Mesothelial cell of epicardium (in vitro differentiated cells): ENCODE results near the gene CNRIP1. TPM values are rescaled to one million over a fixed set of nuclear protein-coding genes. Genes with fewer than 3 reads are reported as not detected.
"Not testable (repeated sequence)": the region's sequence is repeated elsewhere in the genome, so short reads cannot be mapped to it uniquely, and the experiment has no call there.

Experiments
- DNase-seq, 2 experiments: peaks; one replicate each; pipeline ENCODE4 v3.0.0; 2021; ENCODE audit warnings: low spot score in 2 of 2; ENCODE audit not compliant: unreplicated experiment in 2 of 2
- H3K27ac Mint-ChIP-seq: 2 replicates; pipeline ENCODE4 v1.8.0; 2021; ENCODE audit warnings: mixed read lengths
- H3K27me3 Mint-ChIP-seq: 2 replicates; pipeline ENCODE4 v1.8.0; 2021; ENCODE audit warnings: low read depth, mixed read lengths
- H3K36me3 Mint-ChIP-seq: 2 replicates; pipeline ENCODE4 v1.8.0; 2021; ENCODE audit warnings: mixed read lengths
- H3K4me1 Mint-ChIP-seq: 2 replicates; pipeline ENCODE4 v1.8.0; 2021; ENCODE audit warnings: mixed read lengths
- H3K4me3 Mint-ChIP-seq: 2 replicates; pipeline ENCODE4 v1.8.0; 2021; ENCODE audit warnings: mild to moderate bottlenecking, moderate library complexity, mixed read lengths
- H3K9me3 Mint-ChIP-seq: 2 replicates; pipeline ENCODE4 v1.8.0; 2021; ENCODE audit warnings: mixed read lengths
- total RNA-seq: library from RNA; stranded (reverse); gene quantifications from 3 replicates; pipeline ENCODE4 v1.2.1, GENCODE V29; 2021
- TF ChIP-seq, protein P1 (sequence below): fragments of 200-600 bp; sonication (generic); IDR thresholded peaks from one replicate; pipeline ENCODE4 v1.5.0; 2021; ENCODE audit warnings: antibody characterized with exemption; ENCODE audit not compliant: unreplicated experiment

The CNRIP1 gene
- total RNA-seq, 1 donor from 2014 or later: 4.9 TPM

DNA sequence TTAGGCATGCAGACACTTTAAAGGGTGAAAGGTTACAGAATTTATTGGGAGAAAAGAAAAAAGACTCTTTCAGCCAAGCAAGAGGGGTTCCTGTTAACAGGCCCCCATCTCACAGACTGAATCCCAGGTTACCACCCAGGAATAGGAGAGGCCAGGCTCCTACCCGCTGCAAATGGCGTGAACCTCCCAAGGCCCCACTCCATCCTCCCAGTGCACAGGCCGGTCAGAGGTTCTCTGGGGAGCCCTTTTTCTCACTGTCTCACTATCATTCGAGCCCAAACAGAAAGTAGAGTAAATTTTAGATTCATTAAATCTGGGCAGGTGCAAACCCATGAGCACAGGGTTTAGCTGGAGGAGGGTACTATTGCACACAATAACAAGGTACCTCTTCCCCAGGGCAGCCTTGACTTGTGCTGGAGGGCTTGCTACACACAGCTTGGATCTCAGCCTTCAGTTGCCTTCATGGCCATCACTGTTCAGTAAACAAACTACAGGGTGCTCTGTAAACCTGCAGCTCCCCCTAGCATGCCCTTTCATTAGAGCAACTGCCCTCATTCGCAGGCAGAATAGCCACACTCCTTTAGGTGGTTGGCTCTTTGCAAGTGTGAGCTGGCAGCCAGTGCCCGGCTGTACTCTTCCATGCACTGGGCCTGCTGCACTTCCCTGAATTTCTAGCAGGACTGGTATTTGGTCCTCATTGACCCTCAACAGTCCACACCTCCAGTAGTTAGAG, 38.0 kb upstream of the CNRIP1 start:
- peaks cover 7% of the 10 kb centered on the region for H3K9me3 Mint-ChIP-seq
- H3K36me3 Mint-ChIP-seq: no peaks in the 10 kb centered on the region
- no peaks in the 10 kb centered on the region for H3K27me3 Mint-ChIP-seq
- TF ChIP-seq, protein P1, sequence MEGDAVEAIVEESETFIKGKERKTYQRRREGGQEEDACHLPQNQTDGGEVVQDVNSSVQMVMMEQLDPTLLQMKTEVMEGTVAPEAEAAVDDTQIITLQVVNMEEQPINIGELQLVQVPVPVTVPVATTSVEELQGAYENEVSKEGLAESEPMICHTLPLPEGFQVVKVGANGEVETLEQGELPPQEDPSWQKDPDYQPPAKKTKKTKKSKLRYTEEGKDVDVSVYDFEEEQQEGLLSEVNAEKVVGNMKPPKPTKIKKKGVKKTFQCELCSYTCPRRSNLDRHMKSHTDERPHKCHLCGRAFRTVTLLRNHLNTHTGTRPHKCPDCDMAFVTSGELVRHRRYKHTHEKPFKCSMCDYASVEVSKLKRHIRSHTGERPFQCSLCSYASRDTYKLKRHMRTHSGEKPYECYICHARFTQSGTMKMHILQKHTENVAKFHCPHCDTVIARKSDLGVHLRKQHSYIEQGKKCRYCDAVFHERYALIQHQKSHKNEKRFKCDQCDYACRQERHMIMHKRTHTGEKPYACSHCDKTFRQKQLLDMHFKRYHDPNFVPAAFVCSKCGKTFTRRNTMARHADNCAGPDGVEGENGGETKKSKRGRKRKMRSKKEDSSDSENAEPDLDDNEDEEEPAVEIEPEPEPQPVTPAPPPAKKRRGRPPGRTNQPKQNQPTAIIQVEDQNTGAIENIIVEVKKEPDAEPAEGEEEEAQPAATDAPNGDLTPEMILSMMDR: no peak
- H3K27ac Mint-ChIP-seq: no peak overlapping the region
- no peaks in the 10 kb centered on the region for H3K4me1 Mint-ChIP-seq
- H3K4me3 Mint-ChIP-seq: no peak overlapping the region
- DNase-seq: no peak

DNA sequence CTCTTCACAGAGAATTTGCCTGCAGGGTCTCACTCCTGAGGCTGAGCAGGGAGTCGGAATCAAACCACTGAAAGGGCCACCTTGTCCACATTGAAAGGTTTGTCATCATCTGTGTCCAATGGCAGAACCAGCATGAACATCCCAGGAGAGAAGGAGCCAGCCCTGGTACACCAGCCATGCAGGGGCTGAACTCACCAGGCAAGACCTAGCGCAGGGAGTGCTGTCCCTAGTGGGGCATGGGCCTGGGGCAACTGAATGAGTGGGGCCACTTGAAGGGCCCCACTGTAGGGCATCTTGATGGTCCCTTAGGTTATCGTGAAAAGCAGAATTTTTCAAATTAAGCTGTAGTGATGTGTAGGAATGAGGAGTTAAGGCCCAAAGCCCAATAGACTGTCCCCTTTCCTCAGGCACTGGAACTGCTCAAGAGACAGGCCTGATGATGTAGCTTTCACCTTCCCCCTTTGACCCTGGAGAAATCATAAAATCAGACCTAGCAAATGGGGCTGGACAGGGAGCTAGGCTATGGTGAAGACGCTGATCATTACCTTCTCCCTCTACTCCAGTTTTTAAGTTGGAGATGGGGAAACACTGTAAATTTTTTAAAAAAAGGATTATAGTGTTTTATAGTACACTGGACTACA, 37.0 kb upstream of the CNRIP1 start:
- Mint-ChIP-seq H3K27ac (no peak overlapping the region), H3K9me3 (no peaks in the 10 kb centered on the region), H3K36me3 (no peaks in the 10 kb centered on the region), H3K27me3 (no peaks in the 10 kb centered on the region), H3K4me3 (no peak overlapping the region), H3K4me1 (no peaks in the 10 kb centered on the region)
- TF ChIP-seq, protein P1: no peak
- no peak for DNase-seq

DNA sequence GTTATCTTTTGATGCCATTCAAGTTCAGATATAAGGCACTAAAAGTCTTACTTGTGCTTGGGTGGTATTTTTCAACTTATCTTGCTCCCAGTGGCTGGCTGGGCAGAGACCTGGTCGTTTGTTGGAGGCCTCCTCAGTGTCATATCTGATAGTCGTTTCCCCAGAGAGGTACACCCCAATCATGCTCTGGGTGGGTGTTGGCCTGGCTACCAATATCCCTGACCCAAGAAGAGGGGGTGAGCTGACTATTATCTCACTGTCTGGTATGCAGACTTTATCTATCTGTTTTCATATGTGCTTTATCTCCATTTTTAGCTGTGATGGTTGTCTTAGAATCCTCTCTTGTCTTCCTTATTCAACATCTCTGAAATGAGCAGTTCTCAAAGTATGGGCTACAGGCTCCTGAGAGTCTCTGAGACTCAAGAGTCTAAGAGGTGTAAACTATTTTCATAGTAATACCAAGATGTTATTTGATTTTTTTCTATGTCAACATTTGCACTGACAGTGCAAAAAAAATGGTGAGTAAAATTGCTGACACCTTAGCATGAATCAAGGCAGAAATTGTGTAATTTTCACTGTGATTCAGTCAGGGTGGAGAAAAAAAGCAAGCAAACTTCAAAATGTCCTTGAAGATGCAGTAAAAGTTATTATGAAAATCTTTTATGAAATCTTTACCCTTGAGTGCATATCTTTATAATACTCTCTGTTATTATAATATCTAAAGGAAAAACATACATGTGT, 33.1 kb upstream of the CNRIP1 start:
- Mint-ChIP-seq H3K4me3 (no peak overlapping the region), H3K27ac (no peak overlapping the region), H3K4me1 (no peaks in the 10 kb centered on the region), H3K27me3 (peaks cover 11% of the 10 kb centered on the region), H3K36me3 (no peaks in the 10 kb centered on the region), H3K9me3 (peaks cover 13% of the 10 kb centered on the region)
- no peak for DNase-seq
- TF ChIP-seq, protein P1: no peak

DNA sequence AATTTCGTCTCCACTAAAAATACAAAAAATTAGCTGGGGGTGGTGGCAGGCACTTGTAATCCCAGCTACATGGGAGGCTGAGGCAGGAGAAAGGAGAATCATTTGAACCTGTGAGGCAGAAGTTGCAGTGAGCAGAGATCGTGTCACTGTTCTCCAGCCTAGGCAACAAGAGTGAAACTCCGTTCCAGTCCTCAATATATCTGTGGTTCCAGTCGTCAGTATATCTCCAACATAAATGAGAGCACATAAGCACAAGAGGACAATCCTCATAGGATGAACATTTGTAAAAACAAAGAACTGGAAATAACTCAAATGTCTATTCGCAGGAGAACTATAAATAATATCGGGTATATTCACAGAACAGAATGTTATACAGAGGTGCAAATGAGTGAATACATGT, 32.2 kb upstream of the CNRIP1 start:
- Mint-ChIP-seq H3K4me1 (no peaks in the 10 kb centered on the region), H3K9me3 (peaks cover 13% of the 10 kb centered on the region), H3K27ac (no peak overlapping the region), H3K4me3 (no peak overlapping the region), H3K27me3 (peaks cover 19% of the 10 kb centered on the region), H3K36me3 (no peaks in the 10 kb centered on the region)
- DNase-seq: no peak
- TF ChIP-seq, protein P1: no peak

DNA sequence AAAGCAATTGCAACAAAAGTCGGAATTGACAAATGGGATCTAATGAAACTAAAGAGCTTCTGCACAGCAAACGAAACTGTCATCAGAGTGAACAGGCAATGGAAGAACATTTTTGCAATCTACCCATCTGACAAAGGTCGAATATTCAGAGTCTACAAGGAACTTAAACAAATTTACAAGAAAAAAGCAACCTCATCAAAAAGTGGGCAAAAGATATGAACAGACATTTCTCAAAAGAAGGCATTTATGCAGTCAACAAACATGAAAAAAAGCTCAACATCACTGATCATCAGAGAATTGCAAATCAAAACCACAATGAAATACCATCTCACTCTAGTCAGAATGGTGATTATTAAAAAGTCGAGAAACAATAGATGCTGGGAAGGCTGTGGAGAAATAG, 29.3 kb upstream of the CNRIP1 start:
- not testable (repeated sequence) for H3K4me1 Mint-ChIP-seq, DNase-seq, H3K27ac Mint-ChIP-seq, H3K36me3 Mint-ChIP-seq, H3K4me3 Mint-ChIP-seq
- Mint-ChIP-seq H3K27me3 (peaks cover 27% of the 10 kb centered on the region), H3K9me3 (peaks cover 13% of the 10 kb centered on the region)
